Spleen (tissue), 11 donors: ENCODE measurements around the gene LRRC49. TPM values are rescaled to one million over a fixed set of nuclear protein-coding genes. Genes with fewer than 3 reads are reported as not detected.

ENCODE experiments used
- DNase-seq: peaks from one replicate; pipeline ENCODE4 v3.0.0-alpha.2; 2020
- H3K27ac ChIP-seq, 8 donors: fragments of 200-600 bp; sonication (generic) in 7 of 8; 1 replicate in 4 of 8; 2 replicates in 4 of 8; pipeline versions ENCODE4 v1.5.0 to v1.8.0; 2016 to 2021; ENCODE audit warnings: inconsistent platforms in 4 of 8, mild to moderate bottlenecking in 4 of 8, moderate library complexity in 1 of 8
- H3K27me3 ChIP-seq, 7 donors: fragments of 200-600 bp; sonication (generic) in 6 of 7; replicated peaks in 1 of 7; 1 replicate in 4 of 7; 2 replicates in 3 of 7; pipeline versions ENCODE4 v1.5.0 to v1.8.0; 2016 to 2021; ENCODE audit warnings: inconsistent platforms in 3 of 7, mild to moderate bottlenecking in 1 of 7
- H3K36me3 ChIP-seq, 6 donors: fragments of 200-600 bp; sonication (generic) in 5 of 6; 1 replicate in 4 of 6; 2 replicates in 2 of 6; pipeline versions ENCODE4 v1.5.0 to v1.8.0; 2016 to 2021; ENCODE audit warnings: inconsistent platforms in 2 of 6
- H3K4me1 ChIP-seq, 6 donors: fragments of 200-600 bp; sonication (generic) in 5 of 6; 1 replicate in 3 of 6; 2 replicates in 3 of 6; pipeline versions ENCODE4 v1.5.0 to v1.8.0; 2016 to 2021; ENCODE audit warnings: inconsistent platforms in 3 of 6
- H3K4me3 ChIP-seq, 8 donors: fragments of 200-600 bp; sonication (generic) in 7 of 8; 1 replicate in 4 of 8; 2 replicates in 4 of 8; pipeline versions ENCODE4 v1.5.0 to v1.8.0; 2016 to 2021; ENCODE audit warnings: inconsistent platforms in 4 of 8, mild to moderate bottlenecking in 4 of 8, moderate library complexity in 2 of 8
- H3K9me3 ChIP-seq, 8 donors: fragments of 200-600 bp; sonication (generic) in 7 of 8; 1 replicate in 4 of 8; 2 replicates in 4 of 8; pipeline versions ENCODE4 v1.5.0 to v1.8.0; 2016 to 2021; ENCODE audit warnings: inconsistent platforms in 4 of 8
- POLR2A ChIP-seq, 3 donors: fragments of 450-650 bp; IDR thresholded peaks; one replicate each; pipeline ENCODE4 v1.5.1; 2017; ENCODE audit warnings: antibody characterized with exemption in 3 of 3, mild to moderate bottlenecking in 1 of 3
- POLR2AphosphoS5 ChIP-seq, 3 donors: sonication (generic); formaldehyde crosslinking; IDR thresholded peaks; one replicate each; pipeline ENCODE4 v1.5.1; 2017; ENCODE audit warnings: antibody characterized with exemption in 3 of 3
- WGBS, 5 donors: extraction: QIAGEN DNeasy Blood & Tissue Kit in 3 of 5; methylation state at CpG; one replicate each; pipeline versions ENCODE4 v1.1.5 to v1.1.7; 2013 to 2018; 5-methylcytosine and 5-hydroxymethylcytosine counted together
- intact Hi-C: fragments of 100-400 bp; cut with DNase I; formaldehyde crosslinking; loops from one replicate; pipeline ENCODE4 v1.15.0; 2023; ENCODE audit warnings: low total_unique reads
- polyA plus RNA-seq, 3 donors: library from polyadenylated mRNA; stranded (reverse); fragments of 200-250 nt; gene quantifications; one replicate each; pipeline ENCODE4 v1.2.1, GENCODE V29; 2013
- total RNA-seq, 7 donors: library from RNA; depleted of rRNA in 3 of 7; stranded (reverse); fragments of >200 nt in 3 of 7; fragmentation: NEBNext Ultra II Directional in 4 of 7; extraction: Animal tissue kit (Norgen Biotek cat#: 25700) in 4 of 7; gene quantifications; one replicate each; pipeline versions ENCODE4 v1.1.0 to v1.2.1, GENCODE V29; 2016 to 2021
- TF ChIP-seq, protein P1 (sequence below), 11 experiments: fragments of 200-600 bp in 7 of 11; fragments of 450-650 bp in 4 of 11; sonication (generic) in 4 of 11; IDR thresholded peaks in 8 of 11; conservative IDR thresholded peaks in 3 of 11; 1 replicate in 7 of 11; 2 replicates in 4 of 11; pipeline versions ENCODE4 v1.4.0 to v1.8.0; 2016 to 2021; ENCODE audit warnings: antibody characterized with exemption in 11 of 11, inconsistent platforms in 4 of 11, mild to moderate bottlenecking in 1 of 11
- donor health status: healthy with polysubstance abuse.
- donor health status: DM: no; HTN: no; CAD: no; lungs with moderate emphysema.
- donor health status: DM: no; HTN: no; CAD: no.
- donor health status: Bipolar disorder and iron deficiency.
- donor health status: healthy.
- donor health status: DM: no; HTN: no; CAD: no.
- donor health status: DM: yes; HTN: yes; CAD: no.

The LRRC49 gene
- total and polyA plus RNA-seq, 10 donors = 0.62 to 4.1 (median 2.4) TPM

DNA sequence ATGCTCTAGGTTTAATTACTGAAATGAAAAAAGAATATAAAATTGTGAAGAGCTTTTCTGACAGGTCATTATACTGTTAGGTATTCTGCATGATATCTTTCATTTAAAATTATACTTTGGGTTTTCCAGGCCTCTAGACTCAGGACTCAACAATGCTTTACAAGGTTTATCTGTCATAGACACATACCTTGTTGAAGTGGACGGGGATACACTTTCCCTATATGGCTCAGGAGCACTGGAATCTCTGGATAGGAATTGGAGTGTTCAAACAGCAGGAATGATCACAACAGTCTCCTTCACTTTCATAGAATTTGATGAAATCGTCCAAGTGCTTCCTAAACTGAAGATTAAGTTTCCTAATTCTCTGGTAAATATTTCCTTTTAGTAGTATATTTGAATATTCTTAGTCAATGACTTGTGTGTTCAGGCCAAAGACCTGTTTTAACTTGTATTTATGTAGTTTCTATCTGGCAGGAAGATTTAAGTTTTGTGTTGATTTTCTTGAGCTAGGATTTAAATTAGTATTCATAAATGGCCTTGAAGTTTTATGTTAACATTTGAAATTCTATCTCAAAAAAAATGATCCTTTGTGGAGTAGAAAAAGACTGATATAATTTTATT is 115.7 kb downstream of the LRRC49 start:
- 64 to 83% (median 69%) methylated on average over 2 of the region's 2 CpGs for WGBS, 5 donors
- DNase-seq = no peak
- H3K27me3 ChIP-seq = no peaks in the 10 kb centered on the region
- no peaks in the 10 kb centered on the region for H3K9me3 ChIP-seq
- intact Hi-C loops = no loop called here
- H3K36me3 ChIP-seq = no peaks in the 10 kb centered on the region
- no peak overlapping the region for H3K27ac ChIP-seq
- H3K4me1 ChIP-seq = no peaks in the 10 kb centered on the region
- no peak overlapping the region for H3K4me3 ChIP-seq
- TF ChIP-seq POLR2AphosphoS5 (IDR thresholded peaks at IDR 0.05) (no peak), POLR2A (IDR thresholded peaks at IDR 0.05) (no peak)
- TF ChIP-seq, protein P1, sequence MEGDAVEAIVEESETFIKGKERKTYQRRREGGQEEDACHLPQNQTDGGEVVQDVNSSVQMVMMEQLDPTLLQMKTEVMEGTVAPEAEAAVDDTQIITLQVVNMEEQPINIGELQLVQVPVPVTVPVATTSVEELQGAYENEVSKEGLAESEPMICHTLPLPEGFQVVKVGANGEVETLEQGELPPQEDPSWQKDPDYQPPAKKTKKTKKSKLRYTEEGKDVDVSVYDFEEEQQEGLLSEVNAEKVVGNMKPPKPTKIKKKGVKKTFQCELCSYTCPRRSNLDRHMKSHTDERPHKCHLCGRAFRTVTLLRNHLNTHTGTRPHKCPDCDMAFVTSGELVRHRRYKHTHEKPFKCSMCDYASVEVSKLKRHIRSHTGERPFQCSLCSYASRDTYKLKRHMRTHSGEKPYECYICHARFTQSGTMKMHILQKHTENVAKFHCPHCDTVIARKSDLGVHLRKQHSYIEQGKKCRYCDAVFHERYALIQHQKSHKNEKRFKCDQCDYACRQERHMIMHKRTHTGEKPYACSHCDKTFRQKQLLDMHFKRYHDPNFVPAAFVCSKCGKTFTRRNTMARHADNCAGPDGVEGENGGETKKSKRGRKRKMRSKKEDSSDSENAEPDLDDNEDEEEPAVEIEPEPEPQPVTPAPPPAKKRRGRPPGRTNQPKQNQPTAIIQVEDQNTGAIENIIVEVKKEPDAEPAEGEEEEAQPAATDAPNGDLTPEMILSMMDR (IDR thresholded peaks at IDR 0.05 in 8 of 11, conservative IDR thresholded peaks at IDR 0.05 in 3 of 11) = no peak

DNA sequence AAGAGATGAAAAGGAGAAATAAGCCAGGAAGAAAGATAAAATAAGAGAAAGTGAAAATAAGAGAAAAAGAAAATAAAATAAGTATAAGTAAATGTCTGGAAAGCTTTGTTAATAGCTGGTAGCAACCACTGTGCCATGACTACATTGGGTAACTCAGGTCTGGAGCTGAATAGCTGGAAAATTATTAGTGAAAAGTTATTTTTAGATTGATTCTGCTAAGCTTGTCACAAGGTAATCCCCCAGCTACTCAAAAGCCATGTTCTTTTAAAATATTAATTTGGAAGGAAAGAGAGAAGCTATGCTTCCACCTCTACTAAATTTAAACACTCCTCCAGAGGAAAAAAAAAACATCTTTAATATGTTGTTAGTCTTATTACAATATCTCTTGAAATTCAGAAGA is 117.8 kb downstream of the LRRC49 start:
- Histone ChIP-seq H3K4me1 (no peaks in the 10 kb centered on the region), H3K27ac (no peak overlapping the region), H3K36me3 (no peaks in the 10 kb centered on the region), H3K9me3 (no peaks in the 10 kb centered on the region), H3K4me3 (no peak overlapping the region), H3K27me3 (no peaks in the 10 kb centered on the region)
- TF ChIP-seq POLR2A (IDR thresholded peaks at IDR 0.05) = no peak
- no peak for TF ChIP-seq POLR2AphosphoS5 (IDR thresholded peaks at IDR 0.05)
- TF ChIP-seq, protein P1 (IDR thresholded peaks at IDR 0.05 in 8 of 11, conservative IDR thresholded peaks at IDR 0.05 in 3 of 11) = no peak
- intact Hi-C loops = no loop called here
- no peak for DNase-seq

DNA sequence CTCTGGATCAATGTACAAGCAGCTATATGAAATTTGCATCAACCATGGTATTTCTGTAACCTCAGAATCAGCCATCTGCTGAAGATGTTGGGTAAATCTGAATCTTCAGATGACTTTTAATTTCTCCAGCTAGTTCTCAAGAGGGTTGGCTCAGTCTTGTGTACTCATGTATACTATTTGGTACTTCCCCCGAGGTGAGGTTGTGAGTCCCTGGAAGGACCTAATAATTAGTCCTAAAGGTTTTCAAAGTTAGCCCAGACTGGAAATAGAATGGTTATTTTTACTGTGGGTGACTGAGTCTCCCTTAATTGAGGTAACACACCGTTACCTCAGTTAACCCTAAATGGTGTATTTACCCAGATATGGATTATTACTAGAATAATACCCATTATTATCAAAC is 118.4 kb downstream of the LRRC49 start:
- no peaks in the 10 kb centered on the region for H3K9me3 ChIP-seq
- no peak overlapping the region for H3K27ac ChIP-seq
- H3K4me3 ChIP-seq = no peak overlapping the region
- no peaks in the 10 kb centered on the region for H3K36me3 ChIP-seq
- intact Hi-C loops = no loop called here
- 63 to 81% (median 75%) methylated on average over 2 of the region's 2 CpGs for WGBS, 5 donors
- H3K4me1 ChIP-seq = no peaks in the 10 kb centered on the region
- TF ChIP-seq, protein P1 (IDR thresholded peaks at IDR 0.05 in 8 of 11, conservative IDR thresholded peaks at IDR 0.05 in 3 of 11) = no peak
- TF ChIP-seq POLR2A (IDR thresholded peaks at IDR 0.05) (no peak), POLR2AphosphoS5 (IDR thresholded peaks at IDR 0.05) (no peak)
- H3K27me3 ChIP-seq = no peaks in the 10 kb centered on the region
- DNase-seq = no peak

DNA sequence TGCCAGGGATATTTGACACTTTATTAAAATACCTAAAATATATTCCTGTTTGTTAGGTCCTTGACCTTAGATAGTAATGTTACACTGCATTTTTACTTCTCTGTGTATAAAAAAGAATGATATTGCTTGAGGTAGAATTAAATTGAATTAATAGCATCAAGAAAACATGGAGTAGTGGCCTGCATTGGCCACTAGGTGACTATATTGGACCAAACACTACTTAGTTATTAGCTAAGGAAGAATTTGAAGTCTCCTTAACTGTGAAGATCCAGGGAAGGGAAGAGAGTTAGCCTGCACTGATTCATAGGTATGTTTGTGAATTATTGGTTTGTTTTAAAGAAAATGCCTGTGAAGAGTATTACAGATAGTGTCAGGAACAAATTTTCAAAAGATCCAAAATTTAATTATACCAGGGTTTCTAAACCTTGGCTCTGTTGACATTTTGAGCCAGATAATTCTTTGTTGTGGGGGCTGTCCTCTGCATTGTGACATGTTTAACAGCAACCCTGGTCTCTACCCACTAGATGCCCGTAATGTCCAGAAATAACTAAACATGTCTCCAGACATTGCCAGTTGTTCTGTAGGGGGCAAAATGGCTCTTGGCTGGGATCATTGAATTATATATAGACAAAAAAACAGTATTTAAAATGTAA is 119.0 kb downstream of the LRRC49 start:
- no peaks in the 10 kb centered on the region for H3K27me3 ChIP-seq
- intact Hi-C loops = no loop called here
- 77 to 97% (median 89%) methylated on average over 1 of the region's 1 CpG for WGBS, 5 donors
- DNase-seq = no peak
- H3K9me3 ChIP-seq = no peaks in the 10 kb centered on the region
- no peak overlapping the region for H3K27ac ChIP-seq
- TF ChIP-seq, protein P1 (IDR thresholded peaks at IDR 0.05 in 8 of 11, conservative IDR thresholded peaks at IDR 0.05 in 3 of 11) = peak in 9 of 11 experiments; percentile 8 to 56 (median 45)
- TF ChIP-seq POLR2A (IDR thresholded peaks at IDR 0.05) (no peak), POLR2AphosphoS5 (IDR thresholded peaks at IDR 0.05) (no peak)
- no peaks in the 10 kb centered on the region for H3K36me3 ChIP-seq
- H3K4me3 ChIP-seq = no peak overlapping the region
- no peaks in the 10 kb centered on the region for H3K4me1 ChIP-seq
